Measurements from ENCODE around the gene ARPC2.

DNA sequence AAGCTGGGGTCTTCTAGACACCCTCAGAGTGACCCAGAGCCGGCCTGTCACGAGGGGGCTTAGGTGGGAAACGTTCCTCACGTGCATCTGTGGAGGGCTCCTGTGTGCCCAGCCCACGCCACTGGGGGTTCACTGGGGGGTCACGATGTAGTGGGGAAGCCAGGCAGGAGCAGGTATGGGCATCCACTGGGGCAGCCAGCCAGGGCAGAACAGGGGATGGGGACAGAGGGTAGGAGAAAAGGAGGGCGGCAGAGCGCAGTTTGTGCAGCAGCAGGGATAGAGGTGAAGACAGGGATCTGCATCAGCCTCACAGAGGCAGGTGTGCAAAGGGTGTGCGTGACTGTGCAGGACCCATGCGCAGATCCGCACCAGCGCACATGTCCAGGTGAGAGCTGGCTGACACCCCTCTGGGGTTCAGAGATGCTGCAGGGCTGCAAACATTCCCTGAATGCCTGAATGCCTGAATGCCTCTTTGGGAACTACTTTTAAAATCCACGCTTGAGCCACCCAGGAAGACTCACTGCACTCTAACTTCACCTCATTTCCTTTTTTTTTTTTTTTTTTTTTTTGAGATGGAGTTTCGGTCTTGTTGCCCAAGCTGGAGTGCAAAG is 63.4 kb downstream of the ARPC2 start:
- TF ChIP-seq, protein P1, sequence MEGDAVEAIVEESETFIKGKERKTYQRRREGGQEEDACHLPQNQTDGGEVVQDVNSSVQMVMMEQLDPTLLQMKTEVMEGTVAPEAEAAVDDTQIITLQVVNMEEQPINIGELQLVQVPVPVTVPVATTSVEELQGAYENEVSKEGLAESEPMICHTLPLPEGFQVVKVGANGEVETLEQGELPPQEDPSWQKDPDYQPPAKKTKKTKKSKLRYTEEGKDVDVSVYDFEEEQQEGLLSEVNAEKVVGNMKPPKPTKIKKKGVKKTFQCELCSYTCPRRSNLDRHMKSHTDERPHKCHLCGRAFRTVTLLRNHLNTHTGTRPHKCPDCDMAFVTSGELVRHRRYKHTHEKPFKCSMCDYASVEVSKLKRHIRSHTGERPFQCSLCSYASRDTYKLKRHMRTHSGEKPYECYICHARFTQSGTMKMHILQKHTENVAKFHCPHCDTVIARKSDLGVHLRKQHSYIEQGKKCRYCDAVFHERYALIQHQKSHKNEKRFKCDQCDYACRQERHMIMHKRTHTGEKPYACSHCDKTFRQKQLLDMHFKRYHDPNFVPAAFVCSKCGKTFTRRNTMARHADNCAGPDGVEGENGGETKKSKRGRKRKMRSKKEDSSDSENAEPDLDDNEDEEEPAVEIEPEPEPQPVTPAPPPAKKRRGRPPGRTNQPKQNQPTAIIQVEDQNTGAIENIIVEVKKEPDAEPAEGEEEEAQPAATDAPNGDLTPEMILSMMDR (conservative IDR thresholded peaks at IDR 0.05): no peak
- TF ChIP-seq EZH2 (IDR thresholded peaks at IDR 0.05; ENCODE audit: low read depth): no peak
